ENCODE measurements around the gene ABCA7.

DNA sequence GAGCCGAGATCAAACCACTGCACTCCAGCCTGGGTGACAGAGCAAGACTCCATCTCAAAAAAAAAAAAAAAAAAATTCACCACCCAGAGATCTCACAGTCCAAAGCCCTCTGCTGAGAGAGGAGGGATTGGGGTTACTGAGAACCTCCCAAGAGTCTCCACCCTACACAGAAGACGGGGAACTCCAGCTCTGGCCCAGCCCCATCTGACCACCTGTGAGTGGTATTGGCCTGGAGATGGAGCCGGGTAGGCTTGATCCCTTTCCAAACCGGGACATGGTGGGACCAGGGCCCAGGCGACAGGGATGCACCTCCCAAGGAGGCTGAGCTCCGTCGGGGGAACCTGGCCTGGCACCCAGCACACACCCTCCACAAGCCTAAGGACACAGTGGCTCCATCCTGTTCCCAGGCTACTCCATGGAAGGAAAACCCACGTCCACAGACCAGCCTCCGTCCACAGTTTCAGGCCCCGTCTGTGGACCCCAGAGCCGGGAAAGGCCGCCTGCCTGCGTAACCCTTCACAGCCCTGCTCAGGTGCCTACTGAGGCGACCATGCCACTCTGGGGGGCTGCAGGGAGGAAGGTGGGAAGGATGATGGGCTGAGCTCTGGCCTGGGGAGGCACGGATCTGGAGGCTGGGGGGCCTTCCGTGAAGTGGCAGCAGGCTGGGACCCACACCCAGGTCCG lies 20.8 kb upstream of the ABCA7 start:
- no peak for TF ChIP-seq EZH2 (optimal IDR thresholded peaks at IDR 0.05; ENCODE audit: low read depth, low read length)
- TF ChIP-seq, protein P1, sequence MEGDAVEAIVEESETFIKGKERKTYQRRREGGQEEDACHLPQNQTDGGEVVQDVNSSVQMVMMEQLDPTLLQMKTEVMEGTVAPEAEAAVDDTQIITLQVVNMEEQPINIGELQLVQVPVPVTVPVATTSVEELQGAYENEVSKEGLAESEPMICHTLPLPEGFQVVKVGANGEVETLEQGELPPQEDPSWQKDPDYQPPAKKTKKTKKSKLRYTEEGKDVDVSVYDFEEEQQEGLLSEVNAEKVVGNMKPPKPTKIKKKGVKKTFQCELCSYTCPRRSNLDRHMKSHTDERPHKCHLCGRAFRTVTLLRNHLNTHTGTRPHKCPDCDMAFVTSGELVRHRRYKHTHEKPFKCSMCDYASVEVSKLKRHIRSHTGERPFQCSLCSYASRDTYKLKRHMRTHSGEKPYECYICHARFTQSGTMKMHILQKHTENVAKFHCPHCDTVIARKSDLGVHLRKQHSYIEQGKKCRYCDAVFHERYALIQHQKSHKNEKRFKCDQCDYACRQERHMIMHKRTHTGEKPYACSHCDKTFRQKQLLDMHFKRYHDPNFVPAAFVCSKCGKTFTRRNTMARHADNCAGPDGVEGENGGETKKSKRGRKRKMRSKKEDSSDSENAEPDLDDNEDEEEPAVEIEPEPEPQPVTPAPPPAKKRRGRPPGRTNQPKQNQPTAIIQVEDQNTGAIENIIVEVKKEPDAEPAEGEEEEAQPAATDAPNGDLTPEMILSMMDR (IDR thresholded peaks at IDR 0.05; ENCODE audit: low read length) = no peak
- TF ChIP-seq EZH2phosphoT487 (IDR thresholded peaks at IDR 0.05; ENCODE audit: low read length) = no peak
